Liver (tissue), 3 donors: ENCODE data around the gene RWDD4.

Experiments used
- EGR1 ChIP-seq, 2 donors: IDR thresholded peaks; 2 replicates each; pipeline ENCODE4 v1.6.1; 2016 to 2018; ENCODE audit warnings: antibody characterized with exemption in 2 of 2, low read depth in 2 of 2
- FOXA1 ChIP-seq: IDR thresholded peaks from 2 replicates; pipeline ENCODE4 v1.6.1; 2016; ENCODE audit warnings: antibody characterized with exemption
- GABPA ChIP-seq, 2 donors: IDR thresholded peaks in 1 of 2; conservative IDR thresholded peaks in 1 of 2; 2 replicates each; pipeline ENCODE4 v1.6.1; 2016; ENCODE audit warnings: antibody characterized with exemption in 2 of 2, mild to moderate bottlenecking in 1 of 2, moderate library complexity in 1 of 2
- JUND ChIP-seq, 2 donors: IDR thresholded peaks; 2 replicates each; pipeline ENCODE4 v1.6.1; 2016; ENCODE audit warnings: antibody characterized with exemption in 2 of 2
- RAD21 ChIP-seq, 2 donors: IDR thresholded peaks; 2 replicates each; pipeline ENCODE4 v1.6.1; 2016; ENCODE audit warnings: antibody characterized with exemption in 2 of 2, mild to moderate bottlenecking in 2 of 2
- SP1 ChIP-seq: IDR thresholded peaks from 2 replicates; pipeline ENCODE4 v1.6.1; 2018; ENCODE audit warnings: antibody characterized with exemption, mild to moderate bottlenecking
- TAF1 ChIP-seq: conservative IDR thresholded peaks from 2 replicates; pipeline ENCODE4 v1.6.1; 2016; ENCODE audit warnings: antibody characterized with exemption, mild to moderate bottlenecking
- YY1 ChIP-seq: IDR thresholded peaks from 2 replicates; pipeline ENCODE4 v1.6.1; 2016; ENCODE audit warnings: antibody characterized with exemption, mild to moderate bottlenecking
- TF ChIP-seq, protein P1 (sequence below): fragments of 150-350 bp; IDR thresholded peaks from 2 replicates; pipeline ENCODE4 v1.5.1; 2017; ENCODE audit warnings: improper control_type of control experiment, low read depth, low read length; ENCODE audit not compliant: missing input control
- TF ChIP-seq, protein P2 (sequence below): IDR thresholded peaks from 2 replicates; pipeline ENCODE4 v1.6.1; 2016; ENCODE audit warnings: antibody characterized with exemption, mild to moderate bottlenecking
- TF ChIP-seq, protein P3 (sequence below): IDR thresholded peaks from 2 replicates; pipeline ENCODE4 v1.6.1; 2016; ENCODE audit warnings: antibody characterized with exemption
- TF ChIP-seq, protein P4 (sequence below): IDR thresholded peaks from 2 replicates; pipeline ENCODE4 v1.6.1; 2016; ENCODE audit warnings: antibody characterized with exemption
- donor health status: healthy.
- donor health status: healthy.

DNA sequence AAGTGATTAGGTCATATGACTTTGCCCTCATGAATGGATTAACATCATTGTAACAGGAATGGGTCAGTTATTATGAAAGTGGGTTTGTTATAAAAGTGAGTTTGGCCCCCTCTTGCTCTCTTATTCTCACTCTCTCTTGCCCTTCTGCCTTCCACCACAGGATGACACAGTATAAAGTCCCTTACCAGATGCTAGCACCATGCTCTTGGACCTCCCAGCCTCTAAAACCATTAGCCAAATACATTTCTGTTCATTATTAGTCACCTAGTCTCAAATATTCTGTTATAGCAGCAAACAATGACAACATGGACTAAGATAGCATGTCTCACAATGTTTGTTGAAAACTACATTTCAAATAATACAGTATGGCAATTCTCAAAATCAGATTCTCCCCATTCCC, 59.7 kb downstream of the RWDD4 start:
- TF ChIP-seq, protein P1, sequence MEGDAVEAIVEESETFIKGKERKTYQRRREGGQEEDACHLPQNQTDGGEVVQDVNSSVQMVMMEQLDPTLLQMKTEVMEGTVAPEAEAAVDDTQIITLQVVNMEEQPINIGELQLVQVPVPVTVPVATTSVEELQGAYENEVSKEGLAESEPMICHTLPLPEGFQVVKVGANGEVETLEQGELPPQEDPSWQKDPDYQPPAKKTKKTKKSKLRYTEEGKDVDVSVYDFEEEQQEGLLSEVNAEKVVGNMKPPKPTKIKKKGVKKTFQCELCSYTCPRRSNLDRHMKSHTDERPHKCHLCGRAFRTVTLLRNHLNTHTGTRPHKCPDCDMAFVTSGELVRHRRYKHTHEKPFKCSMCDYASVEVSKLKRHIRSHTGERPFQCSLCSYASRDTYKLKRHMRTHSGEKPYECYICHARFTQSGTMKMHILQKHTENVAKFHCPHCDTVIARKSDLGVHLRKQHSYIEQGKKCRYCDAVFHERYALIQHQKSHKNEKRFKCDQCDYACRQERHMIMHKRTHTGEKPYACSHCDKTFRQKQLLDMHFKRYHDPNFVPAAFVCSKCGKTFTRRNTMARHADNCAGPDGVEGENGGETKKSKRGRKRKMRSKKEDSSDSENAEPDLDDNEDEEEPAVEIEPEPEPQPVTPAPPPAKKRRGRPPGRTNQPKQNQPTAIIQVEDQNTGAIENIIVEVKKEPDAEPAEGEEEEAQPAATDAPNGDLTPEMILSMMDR, result no peak
- TF ChIP-seq, protein P2, sequence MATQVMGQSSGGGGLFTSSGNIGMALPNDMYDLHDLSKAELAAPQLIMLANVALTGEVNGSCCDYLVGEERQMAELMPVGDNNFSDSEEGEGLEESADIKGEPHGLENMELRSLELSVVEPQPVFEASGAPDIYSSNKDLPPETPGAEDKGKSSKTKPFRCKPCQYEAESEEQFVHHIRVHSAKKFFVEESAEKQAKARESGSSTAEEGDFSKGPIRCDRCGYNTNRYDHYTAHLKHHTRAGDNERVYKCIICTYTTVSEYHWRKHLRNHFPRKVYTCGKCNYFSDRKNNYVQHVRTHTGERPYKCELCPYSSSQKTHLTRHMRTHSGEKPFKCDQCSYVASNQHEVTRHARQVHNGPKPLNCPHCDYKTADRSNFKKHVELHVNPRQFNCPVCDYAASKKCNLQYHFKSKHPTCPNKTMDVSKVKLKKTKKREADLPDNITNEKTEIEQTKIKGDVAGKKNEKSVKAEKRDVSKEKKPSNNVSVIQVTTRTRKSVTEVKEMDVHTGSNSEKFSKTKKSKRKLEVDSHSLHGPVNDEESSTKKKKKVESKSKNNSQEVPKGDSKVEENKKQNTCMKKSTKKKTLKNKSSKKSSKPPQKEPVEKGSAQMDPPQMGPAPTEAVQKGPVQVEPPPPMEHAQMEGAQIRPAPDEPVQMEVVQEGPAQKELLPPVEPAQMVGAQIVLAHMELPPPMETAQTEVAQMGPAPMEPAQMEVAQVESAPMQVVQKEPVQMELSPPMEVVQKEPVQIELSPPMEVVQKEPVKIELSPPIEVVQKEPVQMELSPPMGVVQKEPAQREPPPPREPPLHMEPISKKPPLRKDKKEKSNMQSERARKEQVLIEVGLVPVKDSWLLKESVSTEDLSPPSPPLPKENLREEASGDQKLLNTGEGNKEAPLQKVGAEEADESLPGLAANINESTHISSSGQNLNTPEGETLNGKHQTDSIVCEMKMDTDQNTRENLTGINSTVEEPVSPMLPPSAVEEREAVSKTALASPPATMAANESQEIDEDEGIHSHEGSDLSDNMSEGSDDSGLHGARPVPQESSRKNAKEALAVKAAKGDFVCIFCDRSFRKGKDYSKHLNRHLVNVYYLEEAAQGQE, result no peak
- TF ChIP-seq TAF1, result no peak
- TF ChIP-seq RAD21 (IDR thresholded peaks at IDR 0.05), result no peak
- no peak for TF ChIP-seq JUND (IDR thresholded peaks at IDR 0.05)
- TF ChIP-seq SP1, result no peak
- TF ChIP-seq, protein P3, sequence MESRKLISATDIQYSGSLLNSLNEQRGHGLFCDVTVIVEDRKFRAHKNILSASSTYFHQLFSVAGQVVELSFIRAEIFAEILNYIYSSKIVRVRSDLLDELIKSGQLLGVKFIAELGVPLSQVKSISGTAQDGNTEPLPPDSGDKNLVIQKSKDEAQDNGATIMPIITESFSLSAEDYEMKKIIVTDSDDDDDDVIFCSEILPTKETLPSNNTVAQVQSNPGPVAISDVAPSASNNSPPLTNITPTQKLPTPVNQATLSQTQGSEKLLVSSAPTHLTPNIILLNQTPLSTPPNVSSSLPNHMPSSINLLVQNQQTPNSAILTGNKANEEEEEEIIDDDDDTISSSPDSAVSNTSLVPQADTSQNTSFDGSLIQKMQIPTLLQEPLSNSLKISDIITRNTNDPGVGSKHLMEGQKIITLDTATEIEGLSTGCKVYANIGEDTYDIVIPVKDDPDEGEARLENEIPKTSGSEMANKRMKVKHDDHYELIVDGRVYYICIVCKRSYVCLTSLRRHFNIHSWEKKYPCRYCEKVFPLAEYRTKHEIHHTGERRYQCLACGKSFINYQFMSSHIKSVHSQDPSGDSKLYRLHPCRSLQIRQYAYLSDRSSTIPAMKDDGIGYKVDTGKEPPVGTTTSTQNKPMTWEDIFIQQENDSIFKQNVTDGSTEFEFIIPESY, result no peak
- no peak for TF ChIP-seq EGR1 (IDR thresholded peaks at IDR 0.05; ENCODE audit: low read depth in 2 of 2)
- no peak for TF ChIP-seq YY1
- TF ChIP-seq, protein P4, sequence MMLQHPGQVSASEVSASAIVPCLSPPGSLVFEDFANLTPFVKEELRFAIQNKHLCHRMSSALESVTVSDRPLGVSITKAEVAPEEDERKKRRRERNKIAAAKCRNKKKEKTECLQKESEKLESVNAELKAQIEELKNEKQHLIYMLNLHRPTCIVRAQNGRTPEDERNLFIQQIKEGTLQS, result no peak
- TF ChIP-seq GABPA (IDR thresholded peaks at IDR 0.05 in 1 of 2, conservative IDR thresholded peaks at IDR 0.05 in 1 of 2), result no peak
- no peak for TF ChIP-seq FOXA1
